K562 (cell line): ENCODE results near the gene XIRP1. TPM values are rescaled to one million over a fixed set of nuclear protein-coding genes. Genes with fewer than 3 reads are reported as not detected.

Source experiments
- AFF4 ChIP-seq: sonication (generic); formaldehyde crosslinking; IDR thresholded peaks from 2 replicates; pipeline ENCODE4 v1.8.0; 2023; ENCODE audit warnings: mild to moderate bottlenecking, missing genetic modification reagents
- BDP1 ChIP-seq: IDR thresholded peaks from 3 replicates; pipeline ENCODE4 v1.6.1; 2011; ENCODE audit not compliant: insufficient read length, insufficient read depth
- ETV6 ChIP-seq, 3 experiments: fragments of 150-350 bp in 1 of 3; sonication (generic) in 1 of 3; formaldehyde crosslinking in 1 of 3; IDR thresholded peaks; 2 replicates each; pipeline versions ENCODE4 v1.6.1 to v1.8.0; 2014 to 2022; ENCODE audit warnings: borderline replicate concordance in 2 of 3, low read depth in 2 of 3, antibody characterized with exemption in 1 of 3, low read length in 1 of 3, mild to moderate bottlenecking in 1 of 3, missing genetic modification reagents in 1 of 3
- FOXA3 ChIP-seq, 2 experiments: fragments of 450-650 bp in 1 of 2; sonication (generic) in 1 of 2; formaldehyde crosslinking; IDR thresholded peaks in 1 of 2; conservative IDR thresholded peaks in 1 of 2; 2 replicates each; pipeline versions ENCODE4 v1.4.0 to v1.8.0; 2020 to 2022; ENCODE audit warnings: mild to moderate bottlenecking in 2 of 2, missing genetic modification reagents in 1 of 2
- GTF2E2 ChIP-seq: fragments of 200-800 bp; sonication (Bioruptor generic); IDR thresholded peaks from 2 replicates; pipeline ENCODE4 v1.6.1; 2016; ENCODE audit warnings: missing genetic modification characterization, missing compliant biosample characterization
- HDAC1 ChIP-seq, 2 experiments: fragments of 450-650 bp; IDR thresholded peaks; 2 replicates each; pipeline ENCODE4 v1.6.1; 2016 to 2017; ENCODE audit warnings: inconsistent platforms in 1 of 2, mild to moderate bottlenecking in 1 of 2, moderate library complexity in 1 of 2
- MBD2 ChIP-seq: sonication (generic); IDR thresholded peaks from 2 replicates; pipeline ENCODE4 v1.6.1; 2016; ENCODE audit warnings: low read depth, borderline replicate concordance
- PKNOX1 ChIP-seq: fragments of 450-650 bp; IDR thresholded peaks from 2 replicates; pipeline ENCODE4 v1.6.1; 2016
- RCOR1 ChIP-seq, 2 experiments: IDR thresholded peaks; 2 replicates each; pipeline ENCODE4 v1.6.1; 2012; ENCODE audit warnings: low read depth in 2 of 2, low read length in 2 of 2, borderline replicate concordance in 1 of 2, improper control_type of control experiment in 1 of 2
- SMAD1 ChIP-seq: fragments of 150-350 bp; IDR thresholded peaks from 2 replicates; pipeline ENCODE4 v1.6.1; 2014; ENCODE audit warnings: low read length, low read depth; ENCODE audit not compliant: partially characterized antibody
- SMARCB1 ChIP-seq: IDR thresholded peaks from 2 replicates; pipeline ENCODE4 v1.6.1; 2011; ENCODE audit warnings: improper control_type of control experiment, low read depth; ENCODE audit not compliant: insufficient read length
- TEAD1 ChIP-seq, 2 experiments: fragments of 450-650 bp in 1 of 2; sonication (generic) in 1 of 2; formaldehyde crosslinking; IDR thresholded peaks; 2 replicates each; pipeline versions ENCODE4 v1.4.0 to v1.8.0; 2020 to 2022; ENCODE audit warnings: mild to moderate bottlenecking in 2 of 2, missing genetic modification reagents in 1 of 2
- VEZF1 ChIP-seq: fragments of 200-800 bp; sonication (Bioruptor generic); IDR thresholded peaks from 2 replicates; pipeline ENCODE4 v1.6.1; 2017; ENCODE audit warnings: missing genetic modification characterization, missing compliant biosample characterization
- XRCC5 ChIP-seq: fragments of 200-400 bp; formaldehyde crosslinking; IDR thresholded peaks from 2 replicates; pipeline ENCODE4 v1.6.1; 2017; ENCODE audit warnings: low read depth, mild to moderate bottlenecking, low read length
- ZBED1 ChIP-seq: IDR thresholded peaks from 2 replicates; pipeline ENCODE4 v1.6.1; 2014
- ZBTB33 ChIP-seq: sonication (generic); formaldehyde crosslinking; IDR thresholded peaks from 2 replicates; pipeline ENCODE4 v1.8.1; 2023; ENCODE audit warnings: mild to moderate bottlenecking, missing genetic modification reagents
- ZNF143 ChIP-seq: sonication (generic); formaldehyde crosslinking; IDR thresholded peaks from 2 replicates; pipeline ENCODE4 v1.9.0; 2022; ENCODE audit warnings: mild to moderate bottlenecking, missing genetic modification reagents
- polyA plus RNA-seq, 8 experiments: library from polyadenylated mRNA; depleted of rRNA in 4 of 8; stranded (reverse) in 5 of 8; unstranded in 3 of 8; fragments of >200 nt; fragmentation: Nextera tagmentation in 2 of 8; fragmentation: Illumina TruSeq in 1 of 8; extraction: Ambion mirVana in 2 of 8; extraction: Trizol in 1 of 8; gene quantifications; 2 replicates each; pipeline versions ENCODE4 v1.2.1 to v1.2.3, GENCODE V29; 2011 to 2014; ENCODE audit warnings: inconsistent platforms in 1 of 8, missing spikeins in 1 of 8
- total RNA-seq, 7 experiments: library from RNA; depleted of rRNA in 6 of 7; stranded (reverse); fragments of >200 nt in 6 of 7; fragmentation: Illumina TruSeq in 2 of 7; extraction: Trizol in 2 of 7; gene quantifications; 2 replicates each; pipeline versions ENCODE4 v1.2.1 to v1.2.3, GENCODE V29; 2011 to 2021; ENCODE audit warnings: low replicate concordance in 1 of 7

The XIRP1 gene
- total and polyA plus RNA-seq, 9 of the 15 experiments (the other 6 are each of a cell fraction or from before 2014, with no cell fraction given), result 0.03 to 0.27 (median 0.08) TPM; not detected in 3

GRCh38 chr3:39150803-39151631 is 41.4 kb downstream of the XIRP1 start (continued):
- TF ChIP-seq ZBTB33 (CRISPR knock-in tag) (no peak), AFF4 (CRISPR knock-in tag) (0 out of 2 replicates have a peak, but pooled peaks have one; percentile 49), TEAD1 (CRISPR knock-in tag; IDR thresholded peaks at IDR 0.05) (no peak), ZBED1 (no peak), SMAD1 (no peak), MBD2 (0 out of 2 replicates have a peak, but pooled peaks have one; percentile 32), GTF2E2 (tag) (no peak), PKNOX1 (peak; percentile 37; the same call in 1 of the 2 replicates), ZNF143 (no peak; the same call in 1 of the 2 replicates), ETV6 (IDR thresholded peaks at IDR 0.05; ENCODE audit: borderline replicate concordance in 1 of 2, low read depth in 2 of 2, low read length in 1 of 2) (no peak), ETV6 (CRISPR knock-in tag; IDR thresholded peaks at IDR 0.05; ENCODE audit: borderline replicate concordance) (no peak), XRCC5 (0 out of 2 replicates have a peak, but pooled peaks have one; percentile 4), SMARCB1 (no peak), BDP1 (no peak), HDAC1 (IDR thresholded peaks at IDR 0.05) (peak in 1 of 2 experiments; percentile 26; a peak in 1 of 4 replicates), RCOR1 (IDR thresholded peaks at IDR 0.05; ENCODE audit: borderline replicate concordance in 1 of 2, low read depth in 2 of 2, low read length in 2 of 2) (0 out of 4 replicates have a peak, but pooled peaks of 1 of the 2 experiments have one; percentile 46), VEZF1 (peak; percentile 44; the same call in 1 of the 2 replicates), FOXA3 (CRISPR knock-in tag; conservative IDR thresholded peaks at IDR 0.05 in 1 of 2, IDR thresholded peaks at IDR 0.05 in 1 of 2) (0 out of 4 replicates have a peak, but pooled peaks of 1 of the 2 experiments have one; percentile 15)
